CD4-positive, alpha-beta T cell (primary cell): ENCODE measurements around the gene RRP1B. TPM values are rescaled to one million over a fixed set of nuclear protein-coding genes. Genes with fewer than 3 reads are reported as not detected.

Experiments used
- ATAC-seq: fragments of 200-7000 bp; cut with Tn5 transposase; one replicate; pipeline ENCODE4 v1.10.0; 2022; ENCODE audit warnings: mild to moderate bottlenecking; ENCODE audit not compliant: poor library complexity
- CTCF ChIA-PET: fragments of 350-600 bp; sonication (Branson Sonifier 250); formaldehyde crosslinking; loops from one replicate; lab custom pipeline; 2021; ENCODE audit warnings: antibody characterized with exemption, inconsistent platforms; lab: Charles Lee
- POLR2A ChIA-PET: fragments of 350-600 bp; sonication (Branson Sonifier 250); formaldehyde crosslinking; loops from one replicate; lab custom pipeline; 2021; ENCODE audit warnings: antibody characterized with exemption, inconsistent platforms; lab: Charles Lee
- DNase-seq, 14 experiments: peaks; one replicate each; pipeline ENCODE4 v3.0.0-alpha.2; 2013 to 2020; ENCODE audit warnings: mixed read lengths in 2 of 14
- H3K27ac ChIP-seq, 2 donors: one replicate each; pipeline versions ENCODE4 v1.5.1 to v1.7.0; 2013; ENCODE audit warnings: low read length in 2 of 2, low read depth in 1 of 2, mild to moderate bottlenecking in 1 of 2
- H3K27me3 ChIP-seq, 2 experiments: 1 replicate in 1 of 2; 2 replicates in 1 of 2; pipeline versions ENCODE4 v1.6.1 to v1.7.0; 2013; ENCODE audit warnings: low read length in 2 of 2, control low read depth in 1 of 2, mild to moderate bottlenecking in 1 of 2, moderate library complexity in 1 of 2; ENCODE audit not compliant: insufficient read depth in 2 of 2, control insufficient read depth in 1 of 2
- H3K36me3 ChIP-seq: one replicate; pipeline ENCODE4 v1.6.1; 2013; ENCODE audit warnings: low read length, control low read depth; ENCODE audit not compliant: insufficient read depth
- H3K4me1 ChIP-seq: one replicate; pipeline ENCODE4 v1.6.1; 2013; ENCODE audit warnings: low read length, control low read depth; ENCODE audit not compliant: insufficient read depth
- H3K4me3 ChIP-seq: one replicate; pipeline ENCODE4 v1.5.1; 2013; ENCODE audit warnings: mild to moderate bottlenecking, low read length, moderate library complexity
- H3K9me3 ChIP-seq, 2 experiments: 1 replicate in 1 of 2; 2 replicates in 1 of 2; pipeline versions ENCODE4 v1.6.1 to v1.7.0; 2013; ENCODE audit warnings: low read length in 2 of 2, mild to moderate bottlenecking in 2 of 2, control low read depth in 1 of 2, moderate library complexity in 1 of 2; ENCODE audit not compliant: control insufficient read depth in 1 of 2, insufficient read depth in 1 of 2
- H3K27ac Mint-ChIP-seq: one replicate; pipeline ENCODE4 v1.8.0; 2020; ENCODE audit warnings: mixed read lengths
- H3K27me3 Mint-ChIP-seq: one replicate; pipeline ENCODE4 v1.8.0; 2021; ENCODE audit warnings: mixed read lengths
- H3K36me3 Mint-ChIP-seq: one replicate; pipeline ENCODE4 v1.8.0; 2021; ENCODE audit warnings: low read depth, mixed read lengths
- H3K4me1 Mint-ChIP-seq: one replicate; pipeline ENCODE4 v1.8.0; 2021; ENCODE audit warnings: low read depth, mixed read lengths
- H3K4me3 Mint-ChIP-seq: one replicate; pipeline ENCODE4 v1.8.0; 2020; ENCODE audit warnings: mild to moderate bottlenecking, mixed read lengths
- H3K9me3 Mint-ChIP-seq: one replicate; pipeline ENCODE4 v1.8.0; 2020; ENCODE audit warnings: mixed read lengths
- CTCF ChIP-seq: fragments of 200-600 bp; IDR thresholded peaks from one replicate; pipeline ENCODE4 v1.8.0; 2022; ENCODE audit warnings: antibody characterized with exemption, mild to moderate bottlenecking
- intact Hi-C, 2 experiments: fragments of 100-400 bp; cut with DNase I in 1 of 2; cut with micrococcal nuclease in 1 of 2; formaldehyde crosslinking; loops; one replicate each; pipeline versions ENCODE4 v1.15.1 to v1.9.0; 2023 to 2025; cut with DNase I, micrococcal nuclease
- total RNA-seq, 174 experiments: library from RNA in 2 of 174; stranded (reverse) in 2 of 174; gene quantifications; one replicate each; pipeline ENCODE4 v1.2.3 and lab custom pipeline; 2021 to 2026

The RRP1B gene
- total RNA-seq, 2 experiments from 2014 or later: 18.6 to 19.2 TPM

GRCh38 chr21:43723648-43724047, 64.3 kb downstream of the RRP1B start:
- Mint-ChIP-seq H3K27me3 (no peaks in the 10 kb centered on the region), H3K27ac (no peak overlapping the region), H3K36me3 (peaks cover 8% of the 10 kb centered on the region), H3K4me1 (peaks cover 58% of the 10 kb centered on the region), H3K9me3 (no peaks in the 10 kb centered on the region), H3K4me3 (peak overlapping the region; percentile 15)
- no peak for TF ChIP-seq CTCF
- ChIA-PET CTCF (no interaction called here), POLR2A (no interaction called here)
- Histone ChIP-seq H3K27ac (no peak overlapping the region), H3K27me3 (no peaks in the 10 kb centered on the region), H3K4me1 (peaks cover 65% of the 10 kb centered on the region), H3K4me3 (no peak overlapping the region), H3K36me3 (peaks cover 13% of the 10 kb centered on the region), H3K9me3 (no peaks in the 10 kb centered on the region)
- no peak for DNase-seq
- ATAC-seq: no peak
- intact Hi-C loops: loop anchor here in 1 of 2 experiments (5.0 to 10.0 kb wide), 3 partner anchors 54 to 241 kb away; partner anchors contain the start of gene CSTB

GRCh38 chr21:43726686-43727518, 67.5 kb downstream of the RRP1B start:
- DNase-seq (peak in 1 of 14 experiments; percentile 23), ATAC-seq (no peak)
- no peaks in the 10 kb centered on the region for H3K9me3 ChIP-seq
- H3K36me3 ChIP-seq: peaks cover 13% of the 10 kb centered on the region
- POLR2A ChIA-PET: interaction anchor here (3.6 kb wide), 1 partner anchor 7 kb away, joined by 31 read pairs; the partner anchor contains the start of gene PDXK
- H3K4me3 ChIP-seq: no peak overlapping the region
- H3K27ac Mint-ChIP-seq: peak overlapping the region; percentile 97
- H3K36me3 Mint-ChIP-seq: peaks cover 8% of the 10 kb centered on the region
- H3K4me1 ChIP-seq: peaks cover 62% of the 10 kb centered on the region
- H3K27me3 Mint-ChIP-seq: no peaks in the 10 kb centered on the region
- H3K4me1 Mint-ChIP-seq: peaks cover 62% of the 10 kb centered on the region
- H3K27me3 ChIP-seq: no peaks in the 10 kb centered on the region
- no peak for TF ChIP-seq CTCF
- no peak overlapping the region for H3K27ac ChIP-seq
- no peaks in the 10 kb centered on the region for H3K9me3 Mint-ChIP-seq
- H3K4me3 Mint-ChIP-seq: peak overlapping the region; percentile 79
- CTCF ChIA-PET: no interaction called here
- intact Hi-C loops: loop anchor here in 1 of 2 experiments (10.0 kb wide), 1 partner anchor 238 kb away; no protein-coding TSS in a partner anchor

GRCh38 chr21:43727519-43728153, 68.3 kb downstream of the RRP1B start:
- H3K4me3 ChIP-seq: peak overlapping the region; percentile 55
- no peaks in the 10 kb centered on the region for H3K9me3 Mint-ChIP-seq
- H3K4me1 ChIP-seq: peaks cover 62% of the 10 kb centered on the region
- CTCF ChIA-PET: interaction anchor here (1.0 to 1.9 kb wide), 2 partner anchors 21 to 62 kb away, joined by 3 to 7 read pairs; partner anchors contain the start of gene RRP1
- peaks cover 8% of the 10 kb centered on the region for H3K36me3 Mint-ChIP-seq
- peak overlapping the region in 1 of 2 donors; percentile 72 for H3K27ac ChIP-seq
- H3K27ac Mint-ChIP-seq: peak overlapping the region; percentile 97
- H3K4me3 Mint-ChIP-seq: peak overlapping the region; percentile 90
- H3K9me3 ChIP-seq: no peaks in the 10 kb centered on the region
- no peaks in the 10 kb centered on the region for H3K27me3 Mint-ChIP-seq
- ATAC-seq: no peak
- peaks cover 13% of the 10 kb centered on the region for H3K36me3 ChIP-seq
- H3K27me3 ChIP-seq: no peaks in the 10 kb centered on the region
- intact Hi-C loops: loop anchor here in 1 of 2 experiments (10.0 kb wide), 1 partner anchor 237 kb away; no protein-coding TSS in a partner anchor
- DNase-seq: peak in 1 of 14 experiments; percentile 37
- no peak for TF ChIP-seq CTCF
- H3K4me1 Mint-ChIP-seq: peaks cover 54% of the 10 kb centered on the region
- POLR2A ChIA-PET: interaction anchor here (0.6 to 3.6 kb wide), 6 partner anchors 8 to 1076 kb away, joined by 3 to 31 read pairs (median 4); partner anchors contain the start of genes HSF2BP, PDXK and RRP1B
